HL-60/S4 treated with phorbol 12-myristate 13-acetate at 8.2 ng/mL for 4 days and 3 days (cell line): ENCODE data around the gene TBK1.

Source experiments
- in situ Hi-C: fragments of 300-500 bp; cut with MboI; formaldehyde crosslinking; loops from 2 replicates; pipeline ENCODE4 v1.15.0; 2022; ENCODE audit warnings: low sequenced_read_pairs

TBK1 gene

GRCh38 chr12:64450711-64451486 is 1.0 kb upstream of the TBK1 start:
- in situ Hi-C loops: no loop called here

DNA sequence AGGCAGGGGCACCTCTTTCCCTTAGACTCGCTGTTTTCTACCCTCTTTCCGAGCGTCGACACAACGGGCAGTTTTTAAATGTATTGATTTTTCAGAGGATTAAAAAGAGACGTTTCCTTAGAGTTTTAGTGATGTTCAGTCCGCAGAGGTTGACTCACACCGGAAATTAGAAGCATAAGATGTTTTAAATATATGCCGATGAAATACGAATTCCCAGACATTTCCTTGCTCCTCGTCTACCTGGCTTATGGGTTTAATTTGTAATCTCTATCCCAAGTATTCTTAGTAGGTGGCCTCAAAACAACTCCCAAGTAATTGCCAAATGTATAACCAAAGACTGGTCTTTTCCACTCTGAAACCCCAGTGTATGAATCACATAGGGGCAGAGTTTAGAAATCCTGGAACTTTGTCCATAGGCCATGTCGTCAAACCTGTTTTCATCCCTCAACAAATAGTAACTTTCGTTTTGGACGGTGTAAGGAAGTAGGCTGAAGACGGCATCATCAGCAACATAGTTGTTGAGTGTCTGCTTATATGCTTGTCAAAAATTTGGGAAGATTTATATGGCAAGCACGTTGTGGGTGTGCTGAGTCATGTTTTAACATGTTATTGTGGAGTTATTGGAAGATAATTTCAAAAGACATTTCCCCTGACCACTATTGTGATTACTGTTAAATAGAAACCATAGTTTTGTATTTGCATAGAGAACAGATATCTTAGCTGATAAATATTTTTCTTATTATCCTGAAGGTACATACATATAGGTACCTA is 824 bp downstream of the TBK1 start:
- in situ Hi-C loops: no loop called here

DNA sequence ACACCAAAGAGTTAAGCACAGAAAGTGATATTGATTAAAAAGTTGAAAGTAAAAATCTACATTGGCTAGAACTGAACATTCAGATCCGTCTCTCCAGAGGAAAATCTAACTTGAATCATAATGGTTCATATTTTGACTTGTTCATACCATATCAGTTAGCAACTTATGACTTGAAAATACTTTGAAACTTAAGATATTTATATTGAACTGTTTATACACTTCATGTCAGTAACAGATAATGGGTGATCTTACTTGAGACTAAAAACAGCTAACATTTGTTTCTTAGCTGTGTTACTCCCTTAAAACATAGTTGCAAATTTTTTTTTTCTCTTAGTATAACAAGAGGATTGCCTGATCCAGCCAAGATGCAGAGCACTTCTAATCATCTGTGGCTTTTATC is 3.6 kb downstream of the TBK1 start:
- in situ Hi-C loops: no loop called here

GRCh38 chr12:64456119-64456518 is 4.2 kb downstream of the TBK1 start:
- in situ Hi-C loops: no loop called here

GRCh38 chr12:64457032-64457431 is 5.1 kb downstream of the TBK1 start:
- in situ Hi-C loops: no loop called here

DNA sequence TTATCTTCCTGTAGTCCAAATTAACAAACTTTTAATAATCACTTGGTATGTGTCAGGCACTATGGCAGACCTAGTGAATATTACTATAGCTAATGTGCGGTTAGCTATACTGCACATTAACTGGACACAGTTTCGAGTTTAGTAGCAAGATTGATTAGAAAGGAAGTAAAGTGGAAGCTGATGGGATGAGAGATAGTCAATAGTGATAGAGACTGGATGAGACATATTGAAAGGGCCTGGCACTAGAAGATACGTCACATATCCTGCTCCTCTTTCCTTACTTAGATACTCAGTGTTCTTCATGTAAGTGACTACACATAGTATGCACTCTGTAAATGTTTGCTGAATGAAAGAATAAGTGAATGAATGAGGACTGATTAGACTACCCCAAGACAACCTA is 5.5 kb downstream of the TBK1 start:
- in situ Hi-C loops: no loop called here

DNA sequence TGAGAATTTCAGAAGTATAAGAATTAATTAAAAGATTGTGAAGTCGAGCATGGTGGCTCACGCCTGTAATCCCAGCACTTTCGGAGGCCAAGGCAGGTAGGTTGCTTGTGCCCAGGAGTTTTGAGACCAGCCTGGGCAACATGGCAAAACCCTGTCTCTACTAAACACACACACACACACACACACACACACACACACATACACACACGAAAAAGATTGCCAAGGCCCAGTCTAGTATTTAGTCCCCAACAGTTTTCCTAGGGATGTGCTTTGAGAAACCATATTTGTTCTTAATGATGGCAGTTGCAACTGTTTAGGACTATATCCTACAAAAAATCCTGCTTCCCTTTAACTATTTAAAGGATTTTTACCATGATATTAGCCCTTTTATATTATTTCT is 6.0 kb downstream of the TBK1 start:
- in situ Hi-C loops: no loop called here

DNA sequence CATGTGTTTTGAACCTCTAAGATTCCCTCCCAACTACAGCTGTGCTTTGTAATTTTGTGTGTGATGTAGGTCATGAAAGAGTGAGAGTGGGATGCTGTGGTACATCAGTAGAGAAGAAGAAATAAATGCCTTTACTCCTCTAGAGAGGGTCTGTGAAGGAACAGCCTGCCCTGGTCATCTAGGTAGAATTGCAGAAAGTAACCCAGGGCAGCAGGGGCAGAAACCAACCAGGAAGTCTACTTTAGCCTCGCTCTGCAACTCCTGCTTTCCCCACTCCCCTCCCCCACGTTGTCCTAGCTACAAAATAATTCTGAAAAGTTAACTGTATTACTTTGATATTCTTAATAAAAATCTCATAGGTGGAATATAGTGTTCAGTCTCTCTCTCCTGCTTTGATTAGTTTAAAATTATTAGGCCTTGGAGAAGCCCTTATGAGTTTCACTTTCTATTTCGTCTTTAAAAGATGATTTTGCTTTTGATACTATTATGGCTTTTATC is 7.5 kb downstream of the TBK1 start:
- in situ Hi-C loops: no loop called here

GRCh38 chr12:64461634-64462414 is 9.9 kb downstream of the TBK1 start:
- in situ Hi-C loops: no loop called here

- in situ Hi-C loops: no loop called here
Measured at GRCh38 chr12:64466178-64466577, 14.3 kb downstream of the TBK1 start.

DNA sequence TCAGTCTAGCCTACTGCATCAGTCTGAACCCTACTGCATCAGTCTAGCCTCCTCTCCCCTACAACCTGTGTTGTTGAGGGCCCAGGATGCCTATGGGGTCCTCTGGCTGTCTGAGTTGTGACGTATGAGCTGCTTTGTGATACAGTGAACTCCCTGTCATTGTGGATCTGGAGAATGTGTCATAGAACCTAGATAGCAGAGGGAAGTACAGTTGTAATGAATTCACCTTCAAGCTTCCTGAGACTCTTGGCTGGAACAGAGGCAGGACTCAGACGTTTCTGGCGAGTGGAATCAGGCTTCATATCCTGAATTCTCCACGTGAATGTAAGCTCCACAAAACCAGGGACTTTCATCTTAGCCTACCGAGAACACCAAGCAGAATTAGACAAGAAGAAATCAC is 17.0 kb downstream of the TBK1 start:
- in situ Hi-C loops: no loop called here

DNA sequence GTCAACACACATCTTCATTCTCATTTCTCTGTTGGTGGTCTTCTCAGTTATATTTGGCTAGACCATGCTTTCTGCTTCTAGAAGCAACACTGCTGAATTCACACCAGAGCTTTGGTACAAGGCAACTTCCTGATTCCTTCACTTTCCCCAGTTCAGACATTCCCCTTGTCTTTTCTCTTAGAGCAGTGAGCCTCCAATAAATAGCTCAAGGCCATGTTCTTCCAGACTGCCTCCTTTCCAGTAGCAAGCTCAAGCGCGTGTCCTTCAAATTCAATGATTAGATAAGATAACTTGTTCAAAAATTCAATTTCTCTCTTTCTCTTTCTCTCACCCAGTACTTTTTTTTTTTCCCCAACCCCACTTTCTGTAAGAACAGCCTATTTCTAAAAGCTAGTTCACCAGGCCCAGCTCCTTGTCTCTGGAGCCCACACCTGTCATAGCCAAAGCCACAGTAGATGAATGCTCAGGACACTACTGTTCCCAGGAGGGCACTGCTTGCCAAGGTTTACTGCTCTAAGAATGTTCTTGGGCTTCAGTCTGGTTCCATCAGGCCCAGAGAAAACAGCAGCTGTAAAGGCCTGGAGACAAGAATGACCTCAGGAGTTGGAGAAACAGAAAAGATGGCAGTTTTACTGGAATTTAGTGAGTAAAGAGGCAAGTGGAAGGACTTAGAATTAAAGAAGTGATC is 17.7 kb downstream of the TBK1 start:
- in situ Hi-C loops: no loop called here

DNA sequence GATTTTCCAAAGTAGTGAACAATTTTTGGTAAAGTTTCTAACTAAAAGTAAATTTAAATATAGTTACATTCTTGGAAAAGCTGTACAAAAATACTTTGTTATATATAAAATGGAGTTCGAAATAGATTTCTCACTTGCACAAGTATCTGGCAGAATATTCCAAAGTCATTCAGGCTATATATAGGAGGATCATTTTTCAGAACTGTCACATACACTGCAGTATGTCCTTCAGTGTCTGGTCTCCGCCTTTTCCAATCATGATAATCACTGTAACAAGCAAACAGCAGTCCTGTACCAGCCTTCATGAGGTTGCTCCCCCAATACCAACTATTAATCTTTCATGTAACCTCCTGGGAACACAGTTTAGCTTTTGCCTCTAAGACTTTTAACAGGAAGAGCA is 18.6 kb downstream of the TBK1 start:
- in situ Hi-C loops: no loop called here

DNA sequence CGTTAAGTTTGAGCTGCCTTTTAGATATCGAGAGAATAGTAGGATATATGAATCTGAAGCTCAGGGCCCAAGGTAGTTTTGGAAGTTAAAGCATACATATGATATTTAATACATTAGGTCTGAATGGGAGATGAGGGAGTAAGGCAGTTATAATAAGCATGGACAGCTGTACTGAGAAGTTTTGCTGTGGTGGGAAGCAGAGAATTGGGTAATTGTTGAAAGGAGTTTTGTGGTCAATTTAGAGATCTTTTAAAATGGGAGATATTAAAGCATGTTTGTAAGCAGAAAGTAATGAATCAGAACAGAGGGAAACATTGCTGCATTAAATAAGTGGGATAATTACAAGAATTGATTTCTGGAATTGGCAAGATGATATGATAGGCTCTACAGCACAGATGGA is 21.3 kb downstream of the TBK1 start:
- in situ Hi-C loops: no loop called here

GRCh38 chr12:64475518-64475917 is 23.6 kb downstream of the TBK1 start:
- in situ Hi-C loops: no loop called here

DNA sequence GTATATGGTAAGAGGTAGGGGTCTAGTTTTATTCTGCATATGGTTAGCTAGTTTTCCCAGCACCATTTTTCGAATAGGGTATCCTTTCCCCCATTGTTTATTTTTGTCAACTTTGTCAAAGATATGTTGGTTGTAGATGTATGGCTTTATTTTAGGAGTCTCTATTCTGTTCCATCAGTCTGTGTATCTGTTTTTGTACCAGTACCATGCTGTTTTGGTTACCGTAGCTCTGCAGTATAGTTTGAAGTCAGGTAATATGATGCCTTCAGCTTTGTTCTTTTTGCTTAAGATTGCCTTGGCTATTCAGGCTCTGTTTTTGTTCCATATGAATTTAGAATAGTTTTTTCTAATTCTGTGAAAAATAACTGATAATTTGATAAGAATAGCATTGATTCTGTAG is 24.9 kb downstream of the TBK1 start:
- in situ Hi-C loops: no loop called here

DNA sequence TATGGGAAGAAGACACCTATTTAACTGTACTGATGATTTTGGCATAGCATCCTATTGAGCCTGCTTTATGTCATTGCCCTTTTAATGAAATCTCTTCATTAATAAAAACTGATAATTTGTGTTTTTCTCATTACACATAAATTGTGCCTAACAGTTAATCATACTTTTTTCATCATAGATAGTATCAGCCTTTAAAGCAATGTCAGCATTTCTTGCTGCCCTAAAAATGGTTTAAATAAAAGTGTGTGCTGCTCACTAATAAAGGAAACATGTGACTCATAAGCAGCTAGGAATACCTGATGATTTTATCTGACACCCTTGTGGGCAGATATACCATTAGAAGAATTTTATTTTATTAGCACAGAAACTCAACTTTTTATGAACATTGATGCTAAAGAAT is 26.7 kb downstream of the TBK1 start:
- in situ Hi-C loops: no loop called here

DNA sequence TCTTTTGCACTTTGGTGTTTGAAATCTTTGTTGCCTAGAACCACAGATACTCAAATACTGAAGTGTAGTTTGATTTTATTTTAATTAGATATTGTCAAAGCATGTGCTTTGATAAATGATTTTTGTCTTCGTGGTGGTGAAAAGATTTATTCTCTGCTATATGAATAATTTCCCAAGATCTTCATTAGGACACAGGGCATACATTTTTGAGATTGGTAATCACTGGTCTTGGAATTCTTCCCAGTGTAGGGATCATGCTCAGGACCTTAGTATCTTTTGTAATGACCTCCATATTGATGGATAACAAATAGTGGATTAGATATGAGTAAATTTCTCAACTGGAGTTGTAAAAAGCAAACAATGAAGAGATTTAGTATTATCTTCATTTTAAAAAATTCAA is 28.2 kb downstream of the TBK1 start:
- in situ Hi-C loops: no loop called here

- in situ Hi-C loops: no loop called here
Measured at GRCh38 chr12:64486657-64487056, 34.7 kb downstream of the TBK1 start.

DNA sequence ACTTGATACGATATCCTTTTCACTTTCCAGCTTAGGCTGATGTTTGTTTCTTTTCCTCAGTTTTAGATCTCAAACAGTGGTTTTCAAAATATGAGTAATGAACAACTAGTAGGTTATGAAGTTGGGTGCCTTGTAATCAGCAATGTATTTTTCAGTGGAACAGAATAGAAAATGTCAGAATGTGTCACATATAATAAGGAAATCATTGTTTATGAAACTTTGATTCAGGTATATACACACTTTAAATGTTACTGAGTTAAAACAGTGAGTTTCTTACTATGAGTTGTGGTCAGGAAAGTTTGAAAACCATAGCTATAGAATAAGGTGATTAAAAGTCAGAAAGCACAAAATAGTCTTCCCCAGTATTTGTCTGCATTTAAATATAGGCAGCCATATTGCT is 39.8 kb downstream of the TBK1 start:
- in situ Hi-C loops: no loop called here

GRCh38 chr12:64493513-64493912 is 41.6 kb downstream of the TBK1 start:
- in situ Hi-C loops: no loop called here
